ENCODE results near the gene ULK3. TPM values are rescaled to one million over a fixed set of nuclear protein-coding genes. Genes with fewer than 3 reads are reported as not detected.

The ULK3 gene
- total and polyA plus RNA-seq, 2 of the 4 experiments (the other 2 are of a cell fraction) = 11.8 to 22.7 TPM

DNA sequence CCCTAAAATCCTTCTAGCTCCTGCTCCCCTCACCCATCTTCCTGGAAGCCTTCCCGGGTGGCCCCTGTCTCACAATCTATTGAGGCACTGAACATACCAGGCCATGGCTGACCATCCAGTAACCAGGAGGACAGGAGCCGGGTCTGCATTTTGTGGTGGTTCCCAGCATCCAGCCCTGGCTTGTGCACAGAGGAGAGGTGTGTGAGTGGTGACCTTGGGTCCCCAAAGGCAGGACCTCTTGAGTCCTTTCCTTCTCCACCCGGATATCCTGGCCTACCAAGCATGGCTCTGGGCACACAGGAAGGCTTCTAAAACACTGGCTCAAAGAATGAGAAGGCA lies 53.2 kb downstream of the ULK3 start:
- Histone ChIP-seq H3K4me3 (ENCODE audit: insufficient read depth, low read depth, low read length) (no peak overlapping the region), H3K9me1 (ENCODE audit: insufficient read depth, low read length) (peaks cover 45% of the 10 kb centered on the region), H2BK120ac (ENCODE audit: low read depth, low read length) (no peak overlapping the region), H3K4me1 (ENCODE audit: control insufficient read depth, insufficient read depth, low read length) (peaks cover 24% of the 10 kb centered on the region), H2BK5ac (ENCODE audit: low read depth, low read length, poor library complexity, severe bottlenecking) (peak overlapping the region; percentile 30), H2BK15ac (ENCODE audit: low read depth, low read length) (no peak overlapping the region; the same call in 2 of the 3 replicates), H3K27me3 (ENCODE audit: control insufficient read depth, insufficient read depth, low read length) (no peaks in the 10 kb centered on the region), H3K14ac (replicated peaks; ENCODE audit: low read depth, low read length) (peak overlapping the region; percentile 58), H4K5ac (ENCODE audit: low read depth, low read length) (no peak overlapping the region), H3K4ac (ENCODE audit: low read depth, low read length) (peak overlapping the region; percentile 51), H4K8ac (ENCODE audit: low read depth in 2 of 2, low read length in 2 of 2) (peak overlapping the region; percentile 28 to 29; a peak in 1 of 4 replicates), H3K27ac (ENCODE audit: insufficient read depth, low read length) (peak overlapping the region; percentile 18), H3K36me3 (ENCODE audit: control insufficient read depth, insufficient read depth, low read length) (peaks cover 2% of the 10 kb centered on the region; the same call in 1 of the 2 replicates), H3K23ac (ENCODE audit: low read depth, low read length) (peak overlapping the region; percentile 41), H3K79me1 (ENCODE audit: low read depth in 1 of 2, low read length in 2 of 2) (peaks cover 19 to 89% of the 10 kb centered on the region in 2 experiments), H3K9me3 (ENCODE audit: control insufficient read depth, insufficient read depth, low read length) (no peaks in the 10 kb centered on the region), H2AFZ (replicated peaks; ENCODE audit: low read length, poor library complexity) (peak overlapping the region; percentile 39), H3K9ac (ENCODE audit: low read depth, low read length) (peak overlapping the region; percentile 4), H3K56ac (ENCODE audit: extremely low read depth, insufficient read depth, low read length) (no peak overlapping the region), H2AK9ac (replicated peaks; ENCODE audit: low read depth, low read length, poor library complexity) (peak overlapping the region; percentile 53), H3K18ac (ENCODE audit: low read depth, low read length) (no peak overlapping the region), H2AK5ac (ENCODE audit: low read depth, low read length) (peak overlapping the region; percentile 61; the same call in 1 of the 2 replicates), H3K4me2 (ENCODE audit: low read depth, low read length) (peak overlapping the region; percentile 6; the same call in 1 of the 2 replicates), H4K20me1 (ENCODE audit: insufficient read depth, low read length) (peaks cover 89% of the 10 kb centered on the region), H2BK20ac (ENCODE audit: low read depth, low read length) (no peak overlapping the region), H4K91ac (ENCODE audit: insufficient read depth, low read depth, low read length) (0 out of 2 replicates have a peak overlapping the region, but pooled peaks have one; percentile 13)
- intact Hi-C loops (cut with micrococcal nuclease) = no loop called here
- DNase-seq = no peak
- in situ Hi-C loops (cut with MboI; ENCODE audit: low sequenced_read_pairs) = no loop called here
- dilution Hi-C loops (cut with HindIII; ENCODE audit: low sequenced_read_pairs, unreplicated experiment) = no loop called here
- ATAC-seq (ENCODE audit: low read depth) = no peak
- no TSS peak for BruUV-seq (replicated peaks)
- POLR2A ChIA-PET (ENCODE audit: unreplicated experiment) = no interaction called here
- no peak for TF ChIP-seq RCOR1 (IDR thresholded peaks at IDR 0.05; ENCODE audit: insufficient replicate concordance, low read length)
- TF ChIP-seq, protein P1, sequence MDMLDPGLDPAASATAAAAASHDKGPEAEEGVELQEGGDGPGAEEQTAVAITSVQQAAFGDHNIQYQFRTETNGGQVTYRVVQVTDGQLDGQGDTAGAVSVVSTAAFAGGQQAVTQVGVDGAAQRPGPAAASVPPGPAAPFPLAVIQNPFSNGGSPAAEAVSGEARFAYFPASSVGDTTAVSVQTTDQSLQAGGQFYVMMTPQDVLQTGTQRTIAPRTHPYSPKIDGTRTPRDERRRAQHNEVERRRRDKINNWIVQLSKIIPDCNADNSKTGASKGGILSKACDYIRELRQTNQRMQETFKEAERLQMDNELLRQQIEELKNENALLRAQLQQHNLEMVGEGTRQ (IDR thresholded peaks at IDR 0.05; ENCODE audit: low read depth, low read length) = no peak
- no peak for TF ChIP-seq BHLHE40 (IDR thresholded peaks at IDR 0.05; ENCODE audit: low read depth, low read length)
- no peak for TF ChIP-seq FOS (IDR thresholded peaks at IDR 0.05; ENCODE audit: low read depth, low read length)
- TF ChIP-seq MXI1 (IDR thresholded peaks at IDR 0.05; ENCODE audit: borderline replicate concordance, low read depth, low read length) = no peak
- TF ChIP-seq, protein P2, sequence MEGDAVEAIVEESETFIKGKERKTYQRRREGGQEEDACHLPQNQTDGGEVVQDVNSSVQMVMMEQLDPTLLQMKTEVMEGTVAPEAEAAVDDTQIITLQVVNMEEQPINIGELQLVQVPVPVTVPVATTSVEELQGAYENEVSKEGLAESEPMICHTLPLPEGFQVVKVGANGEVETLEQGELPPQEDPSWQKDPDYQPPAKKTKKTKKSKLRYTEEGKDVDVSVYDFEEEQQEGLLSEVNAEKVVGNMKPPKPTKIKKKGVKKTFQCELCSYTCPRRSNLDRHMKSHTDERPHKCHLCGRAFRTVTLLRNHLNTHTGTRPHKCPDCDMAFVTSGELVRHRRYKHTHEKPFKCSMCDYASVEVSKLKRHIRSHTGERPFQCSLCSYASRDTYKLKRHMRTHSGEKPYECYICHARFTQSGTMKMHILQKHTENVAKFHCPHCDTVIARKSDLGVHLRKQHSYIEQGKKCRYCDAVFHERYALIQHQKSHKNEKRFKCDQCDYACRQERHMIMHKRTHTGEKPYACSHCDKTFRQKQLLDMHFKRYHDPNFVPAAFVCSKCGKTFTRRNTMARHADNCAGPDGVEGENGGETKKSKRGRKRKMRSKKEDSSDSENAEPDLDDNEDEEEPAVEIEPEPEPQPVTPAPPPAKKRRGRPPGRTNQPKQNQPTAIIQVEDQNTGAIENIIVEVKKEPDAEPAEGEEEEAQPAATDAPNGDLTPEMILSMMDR (conservative IDR thresholded peaks at IDR 0.05; ENCODE audit: low read depth, low read length) = no peak
- no peak for TF ChIP-seq CHD1 (IDR thresholded peaks at IDR 0.05; ENCODE audit: low read depth, low read length)
- TF ChIP-seq MAFK (IDR thresholded peaks at IDR 0.05; ENCODE audit: low read depth, low read length) = no peak
- no peak for TF ChIP-seq RAD21 (IDR thresholded peaks at IDR 0.05; ENCODE audit: low read length)
- TF ChIP-seq, protein P3, sequence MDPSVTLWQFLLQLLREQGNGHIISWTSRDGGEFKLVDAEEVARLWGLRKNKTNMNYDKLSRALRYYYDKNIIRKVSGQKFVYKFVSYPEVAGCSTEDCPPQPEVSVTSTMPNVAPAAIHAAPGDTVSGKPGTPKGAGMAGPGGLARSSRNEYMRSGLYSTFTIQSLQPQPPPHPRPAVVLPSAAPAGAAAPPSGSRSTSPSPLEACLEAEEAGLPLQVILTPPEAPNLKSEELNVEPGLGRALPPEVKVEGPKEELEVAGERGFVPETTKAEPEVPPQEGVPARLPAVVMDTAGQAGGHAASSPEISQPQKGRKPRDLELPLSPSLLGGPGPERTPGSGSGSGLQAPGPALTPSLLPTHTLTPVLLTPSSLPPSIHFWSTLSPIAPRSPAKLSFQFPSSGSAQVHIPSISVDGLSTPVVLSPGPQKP (IDR thresholded peaks at IDR 0.05; ENCODE audit: borderline replicate concordance, low read depth, low read length) = no peak
- CTCF ChIA-PET = no interaction called here
- WGBS, 2 experiments (ENCODE audit: extremely low coverage in 2 of 2, insufficient read length in 1 of 2) = no CpG with 5 or more reads among the region's 3 CpGs

All from IMR-90 (cell line).